Caco-2 (cell line): Measurements from ENCODE around the gene PCARE. TPM values are rescaled to one million over a fixed set of nuclear protein-coding genes. Genes with fewer than 3 reads are reported as not detected.

Experiments used
- Bru-seq: library from RNA; stranded (reverse); fragments of 400-500 nt; gene quantifications from one replicate; lab custom pipeline; 2021; lab: Mats Ljungman, UMichigan
- BruChase-seq, 2 experiments: library from RNA; stranded (reverse); fragments of 400-500 nt; gene quantifications; one replicate each; lab custom pipeline; 2021; lab: Mats Ljungman, UMichigan
- BruUV-seq: library from RNA; stranded (reverse); fragments of 400-500 nt; replicated peaks from 2 replicates; lab custom pipeline; 2021; lab: Mats Ljungman, UMichigan
- CTCF ChIA-PET: fragments of 300-600 bp; sonication (Branson Sonifier 250); formaldehyde crosslinking; loops from one replicate; lab custom pipeline; 2022; ENCODE audit warnings: antibody characterized with exemption; lab: Charles Lee
- POLR2A ChIA-PET: fragments of 300-600 bp; sonication (Branson Sonifier 250); formaldehyde crosslinking; loops from one replicate; lab custom pipeline; 2022; ENCODE audit warnings: antibody characterized with exemption; lab: Charles Lee
- DNase-seq, 2 experiments: peaks; one replicate each; pipeline versions ENCODE4 v3.0.0 to v3.0.0-alpha.2; 2020 to 2022
- H3K27me3 ChIP-seq: replicated peaks from 2 replicates; pipeline ENCODE4 v1.6.0; 2011; ENCODE audit warnings: low read length; ENCODE audit not compliant: control insufficient read depth, insufficient read depth
- H3K36me3 ChIP-seq: 2 replicates; pipeline ENCODE4 v1.5.1; 2011; ENCODE audit warnings: low read length; ENCODE audit not compliant: control insufficient read depth, insufficient read depth
- H3K4me1 ChIP-seq: fragments of 250-450 bp; sonication (Bioruptor Pico); 2 replicates; pipeline ENCODE4 v1.5.1; 2020; ENCODE audit warnings: mild to moderate bottlenecking
- H3K4me3 ChIP-seq: 2 replicates; pipeline ENCODE4 v1.5.1; 2011; ENCODE audit warnings: low read depth, mild to moderate bottlenecking, control low read depth, low read length
- H3K9me3 ChIP-seq: fragments of 250-450 bp; sonication (Bioruptor Pico); 2 replicates; pipeline ENCODE4 v1.5.1; 2020; ENCODE audit warnings: mild to moderate bottlenecking, moderate library complexity
- H3K27ac Mint-ChIP-seq: one replicate; pipeline ENCODE4 v1.8.0; 2022; ENCODE audit warnings: mixed read lengths; ENCODE audit not compliant: unreplicated experiment
- H3K27me3 Mint-ChIP-seq: one replicate; pipeline ENCODE4 v1.8.0; 2022; ENCODE audit warnings: mixed read lengths; ENCODE audit not compliant: insufficient read depth, unreplicated experiment
- H3K36me3 Mint-ChIP-seq: one replicate; pipeline ENCODE4 v1.8.0; 2022; ENCODE audit warnings: mild to moderate bottlenecking, mixed read lengths; ENCODE audit not compliant: insufficient read depth, unreplicated experiment
- H3K4me1 Mint-ChIP-seq: one replicate; pipeline ENCODE4 v1.8.0; 2022; ENCODE audit warnings: low read depth, mixed read lengths; ENCODE audit not compliant: unreplicated experiment
- H3K4me3 Mint-ChIP-seq: one replicate; pipeline ENCODE4 v1.8.0; 2022; ENCODE audit warnings: mild to moderate bottlenecking, moderate library complexity, mixed read lengths; ENCODE audit not compliant: unreplicated experiment
- H3K9me3 Mint-ChIP-seq: one replicate; pipeline ENCODE4 v1.8.0; 2022; ENCODE audit warnings: mixed read lengths; ENCODE audit not compliant: unreplicated experiment
- CTCF ChIP-seq, 2 experiments: fragments of 200-600 bp in 1 of 2; IDR thresholded peaks; 1 replicate in 1 of 2; 2 replicates in 1 of 2; pipeline versions ENCODE4 v1.5.1 to v1.8.0; 2011 to 2022; ENCODE audit warnings: antibody characterized with exemption in 1 of 2, control low read depth in 1 of 2, inconsistent platforms in 1 of 2, low read depth in 1 of 2, low read length in 1 of 2, mild to moderate bottlenecking in 1 of 2, moderate library complexity in 1 of 2; ENCODE audit not compliant: insufficient read depth in 1 of 2, severe bottlenecking in 1 of 2, unreplicated experiment in 1 of 2
- intact Hi-C: fragments of 100-400 bp; cut with micrococcal nuclease; formaldehyde crosslinking; loops from one replicate; pipeline ENCODE4 v1.10.0; 2022; ENCODE audit not compliant: unreplicated experiment
- long read RNA-seq: library from polyadenylated mRNA; stranded (forward); transcript quantifications from one replicate; pipeline ENCODE4 v2.0.0, GENCODE V29; 2022
- total RNA-seq: library from RNA; stranded (reverse); gene quantifications from 2 replicates; pipeline ENCODE4 v1.2.3, GENCODE V29; 2022

The PCARE gene
- total RNA-seq: not detected in 2 replicates
- Bru-seq, nascent RNA: not detected
- not detected for BruChase-seq, experiment 1, labeled RNA remaining after a 2-hour chase
- BruChase-seq, experiment 2, labeled RNA remaining after a 6-hour chase: not detected
- long read RNA-seq: 0 reads

GRCh38 chr2:29074411-29074810, at the start of gene PCARE:
Gene PCARE (minus strand): TSS chr2:29074523. CDS start chr2:29074261, 262 bp downstream.
- ChIA-PET CTCF (no interaction called here), POLR2A (no interaction called here)
- H3K4me1 Mint-ChIP-seq: no peaks in the 10 kb centered on the region
- intact Hi-C loops: no loop called here
- no TSS peak for BruUV-seq
- no peaks in the 10 kb centered on the region for H3K27me3 Mint-ChIP-seq
- Histone ChIP-seq H3K36me3 (no peaks in the 10 kb centered on the region), H3K9me3 (no peaks in the 10 kb centered on the region; the same call in 1 of the 2 replicates), H3K27me3 (no peaks in the 10 kb centered on the region), H3K4me1 (no peaks in the 10 kb centered on the region), H3K4me3 (no peak within 1 kb of the TSS)
- no peak within 1 kb of the TSS for H3K27ac Mint-ChIP-seq
- H3K4me3 Mint-ChIP-seq: no peak within 1 kb of the TSS
- DNase-seq: no peak
- no peaks in the 10 kb centered on the region for H3K36me3 Mint-ChIP-seq
- TF ChIP-seq CTCF (IDR thresholded peaks at IDR 0.05; ENCODE audit: insufficient read depth in 1 of 2, low read depth in 1 of 2, low read length in 1 of 2, severe bottlenecking in 1 of 2, unreplicated experiment in 1 of 2): no peak
- H3K9me3 Mint-ChIP-seq: peaks cover 1% of the 10 kb centered on the region

GRCh38 chr2:29123617-29124349, 49.5 kb upstream of the PCARE start:
- CTCF ChIA-PET: no interaction called here
- Histone ChIP-seq H3K36me3 (no peaks in the 10 kb centered on the region), H3K4me1 (peaks cover 15% of the 10 kb centered on the region), H3K9me3 (peaks cover 9% of the 10 kb centered on the region), H3K27me3 (no peaks in the 10 kb centered on the region), H3K4me3 (no peak overlapping the region)
- H3K27me3 Mint-ChIP-seq: no peaks in the 10 kb centered on the region
- BruUV-seq: no TSS peak
- peak overlapping the region; percentile 87 for H3K27ac Mint-ChIP-seq
- intact Hi-C loops: no loop called here
- peaks cover 31% of the 10 kb centered on the region for H3K9me3 Mint-ChIP-seq
- H3K36me3 Mint-ChIP-seq: no peaks in the 10 kb centered on the region
- DNase-seq: peak in 1 of 2 experiments; percentile 55
- no peak overlapping the region for H3K4me3 Mint-ChIP-seq
- H3K4me1 Mint-ChIP-seq: peaks cover 9% of the 10 kb centered on the region
- TF ChIP-seq CTCF (IDR thresholded peaks at IDR 0.05; ENCODE audit: insufficient read depth in 1 of 2, low read depth in 1 of 2, low read length in 1 of 2, severe bottlenecking in 1 of 2, unreplicated experiment in 1 of 2): no peak
- POLR2A ChIA-PET: no interaction called here

GRCh38 chr2:29120846-29121245, 46.5 kb upstream of the PCARE start:
- no TSS peak for BruUV-seq
- DNase-seq: no peak
- Mint-ChIP-seq H3K27ac (no peak overlapping the region), H3K9me3 (peaks cover 31% of the 10 kb centered on the region), H3K27me3 (no peaks in the 10 kb centered on the region), H3K4me1 (peaks cover 19% of the 10 kb centered on the region), H3K36me3 (no peaks in the 10 kb centered on the region), H3K4me3 (no peak overlapping the region)
- intact Hi-C loops: no loop called here
- Histone ChIP-seq H3K4me1 (peaks cover 23% of the 10 kb centered on the region), H3K36me3 (no peaks in the 10 kb centered on the region), H3K4me3 (no peak overlapping the region), H3K9me3 (peaks cover 9% of the 10 kb centered on the region), H3K27me3 (no peaks in the 10 kb centered on the region)
- CTCF ChIA-PET: no interaction called here
- POLR2A ChIA-PET: no interaction called here
- TF ChIP-seq CTCF (IDR thresholded peaks at IDR 0.05; ENCODE audit: insufficient read depth in 1 of 2, low read depth in 1 of 2, low read length in 1 of 2, severe bottlenecking in 1 of 2, unreplicated experiment in 1 of 2): no peak
